H7 (cell line): ENCODE data around the gene SYCP2L. TPM values are rescaled to one million over a fixed set of nuclear protein-coding genes. Genes with fewer than 3 reads are reported as not detected.
"Not testable (repeated sequence)": the region's sequence is repeated elsewhere in the genome, so short reads cannot be mapped to it uniquely, and the experiment has no call there.

Experiments
- DNase-seq: peaks from one replicate; pipeline ENCODE4 v3.0.0; 2012
- H3K27me3 ChIP-seq: 2 replicates; pipeline ENCODE4 v1.6.0; 2011; ENCODE audit warnings: mild to moderate bottlenecking, low read length; ENCODE audit not compliant: control insufficient read depth, insufficient read depth
- H3K36me3 ChIP-seq: replicated peaks from 2 replicates; pipeline ENCODE4 v1.5.1; 2011; ENCODE audit warnings: low read length; ENCODE audit not compliant: control insufficient read depth, insufficient read depth
- H3K4me3 ChIP-seq: 2 replicates; pipeline ENCODE4 v1.5.1; 2011; ENCODE audit warnings: low read depth, mild to moderate bottlenecking, control low read depth, low read length, moderate library complexity; ENCODE audit not compliant: insufficient read depth
- total RNA-seq: library from RNA; depleted of rRNA; stranded (reverse); fragments of >200 nt; shearing (Covaris generic); gene quantifications from 2 replicates; pipeline ENCODE4 v1.2.3, GENCODE V29; 2014

SYCP2L gene
- total RNA-seq, 1 experiment from 2014 or later: 0.38 TPM

GRCh38 chr6:10989587-10989986 is 102.7 kb downstream of the SYCP2L start:
- H3K27me3 ChIP-seq: no peaks in the 10 kb centered on the region
- no peaks in the 10 kb centered on the region for H3K36me3 ChIP-seq
- no peak overlapping the region for H3K4me3 ChIP-seq
- DNase-seq: no peak

DNA sequence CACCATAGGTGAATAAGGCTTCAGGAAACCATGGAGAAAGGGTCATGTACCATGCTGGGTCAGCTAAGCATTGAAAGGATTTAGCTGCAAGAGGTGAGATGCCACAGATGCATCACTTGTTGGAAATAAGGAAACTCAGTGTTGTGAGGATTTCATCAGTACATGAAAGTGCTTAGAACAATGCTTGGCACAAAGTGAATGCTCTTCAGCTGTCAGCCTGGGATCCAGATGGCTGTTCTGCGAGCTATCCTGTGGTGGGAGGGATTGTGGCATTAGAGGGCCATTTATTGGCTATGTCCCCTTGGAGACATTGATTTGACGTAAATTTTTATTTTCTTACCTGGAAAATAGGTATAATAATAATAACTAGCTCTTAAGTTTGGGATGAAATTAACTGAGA is 104.3 kb downstream of the SYCP2L start:
- Histone ChIP-seq H3K36me3 (no peaks in the 10 kb centered on the region), H3K27me3 (no peaks in the 10 kb centered on the region), H3K4me3 (no peak overlapping the region)
- DNase-seq: no peak

GRCh38 chr6:10993896-10994295 is 107.0 kb downstream of the SYCP2L start:
- Histone ChIP-seq H3K27me3 (no peaks in the 10 kb centered on the region), H3K4me3 (no peak overlapping the region), H3K36me3 (no peaks in the 10 kb centered on the region)
- no peak for DNase-seq

DNA sequence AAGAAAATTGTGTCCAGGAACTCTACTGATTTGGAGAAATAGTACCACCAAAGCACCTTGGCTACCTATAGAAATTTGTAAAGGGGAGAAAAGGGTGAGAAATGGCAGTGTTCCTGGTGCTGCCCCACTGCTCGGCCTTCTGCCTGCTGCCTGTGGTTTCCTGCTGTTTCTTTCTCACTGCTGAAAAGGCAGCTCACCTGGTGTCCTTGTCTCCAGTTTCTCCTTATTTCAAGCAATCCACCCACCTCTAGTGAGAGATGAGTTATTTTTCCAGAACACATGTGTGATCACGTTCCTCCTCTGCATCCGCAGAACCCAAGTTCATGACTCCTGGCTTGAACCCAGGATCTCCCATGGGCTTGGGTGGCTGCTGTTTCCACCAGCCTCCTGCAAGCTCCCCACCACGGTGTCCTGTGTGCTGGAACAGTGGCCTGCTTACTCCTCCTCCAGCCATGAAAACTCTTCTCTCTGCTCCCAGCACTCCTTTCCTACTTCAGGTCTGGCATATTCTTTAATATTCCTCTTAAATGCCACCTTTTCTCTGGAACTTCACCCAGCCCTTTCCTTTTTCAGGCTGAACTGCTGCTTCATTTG is 108.4 kb downstream of the SYCP2L start:
- DNase-seq: peak; percentile 31
- Histone ChIP-seq H3K36me3 (no peaks in the 10 kb centered on the region), H3K27me3 (no peaks in the 10 kb centered on the region), H3K4me3 (no peak overlapping the region)

- H3K27me3 ChIP-seq: no peaks in the 10 kb centered on the region
- H3K4me3 ChIP-seq: no peak overlapping the region
- no peaks in the 10 kb centered on the region for H3K36me3 ChIP-seq
- DNase-seq: no peak
These were observed 113.1 kb downstream of the SYCP2L start for GRCh38 chr6:10999994-11000393.

DNA sequence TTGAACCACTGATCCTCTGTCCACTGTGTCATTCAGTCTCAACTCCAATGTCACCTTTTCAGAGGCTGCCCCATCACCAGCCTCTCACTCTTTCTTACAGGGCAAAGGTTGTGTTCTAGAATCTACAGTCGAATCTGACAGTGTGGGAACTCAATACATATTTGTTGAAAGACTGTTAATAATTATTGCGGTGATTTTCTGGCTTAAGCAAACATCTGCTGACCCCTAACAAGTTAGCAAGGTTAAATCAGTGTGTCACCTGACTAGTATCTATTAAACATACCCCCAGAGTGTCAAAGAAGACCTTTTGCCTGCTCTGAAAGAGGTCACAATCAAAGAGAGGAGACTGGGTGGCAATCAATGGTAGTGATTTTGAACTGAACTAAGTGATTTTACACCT is 115.3 kb downstream of the SYCP2L start:
- Histone ChIP-seq H3K4me3 (no peak overlapping the region), H3K27me3 (no peaks in the 10 kb centered on the region), H3K36me3 (no peaks in the 10 kb centered on the region)
- DNase-seq: no peak

- DNase-seq, H3K36me3 ChIP-seq, H3K4me3 ChIP-seq, H3K27me3 ChIP-seq: not testable (repeated sequence)
These were observed 116.4 kb downstream of the SYCP2L start for GRCh38 chr6:11003297-11003696.

GRCh38 chr6:11006061-11006460 is 119.2 kb downstream of the SYCP2L start:
- no peaks in the 10 kb centered on the region for H3K36me3 ChIP-seq
- H3K27me3 ChIP-seq: no peaks in the 10 kb centered on the region
- DNase-seq: no peak
- H3K4me3 ChIP-seq: no peak overlapping the region

- Histone ChIP-seq H3K27me3 (no peaks in the 10 kb centered on the region), H3K36me3 (no peaks in the 10 kb centered on the region), H3K4me3 (no peak overlapping the region)
- DNase-seq: no peak
These were observed 121.1 kb downstream of the SYCP2L start for GRCh38 chr6:11007715-11008608.

DNA sequence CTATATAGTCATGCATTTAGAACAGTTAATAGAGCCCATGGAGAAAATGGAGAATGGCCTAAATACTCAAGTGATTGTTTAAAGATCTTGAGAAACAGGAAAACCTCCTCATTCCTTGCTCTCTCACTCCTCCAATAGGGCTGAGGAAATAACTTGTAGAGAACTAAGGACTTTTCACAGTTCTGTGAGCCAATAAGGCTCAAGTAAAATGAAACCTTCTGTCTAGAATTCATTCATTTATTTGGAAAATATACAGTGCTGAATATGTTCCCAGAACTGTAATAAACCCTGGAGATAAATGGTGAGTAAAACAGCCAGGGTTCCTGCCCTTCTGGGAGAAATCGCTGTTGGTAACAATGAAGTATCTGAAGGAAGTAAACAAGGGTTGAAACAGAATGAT is 122.0 kb downstream of the SYCP2L start:
- Histone ChIP-seq H3K36me3 (no peaks in the 10 kb centered on the region), H3K27me3 (no peaks in the 10 kb centered on the region), H3K4me3 (no peak overlapping the region)
- no peak for DNase-seq

DNA sequence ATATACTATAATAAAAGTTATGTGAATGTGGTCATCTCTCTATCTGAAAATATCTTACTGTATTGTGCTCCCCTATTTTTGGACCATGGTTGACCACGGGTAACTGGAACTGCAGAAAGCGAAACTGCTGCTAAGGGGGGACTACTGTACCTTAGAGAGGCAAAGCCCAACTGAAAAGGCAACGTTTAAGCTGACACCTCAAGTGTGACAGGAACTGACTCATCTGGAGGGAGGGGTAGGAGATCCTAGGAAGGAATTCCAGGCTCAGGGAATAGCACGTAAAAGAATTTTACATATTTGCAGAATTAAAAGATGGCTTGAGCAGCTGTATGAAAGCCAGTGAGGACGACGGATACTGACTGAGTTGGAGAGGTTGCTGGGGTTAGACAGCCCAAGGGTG is 122.5 kb downstream of the SYCP2L start:
- no peaks in the 10 kb centered on the region for H3K27me3 ChIP-seq
- no peak for DNase-seq
- no peak overlapping the region for H3K4me3 ChIP-seq
- no peaks in the 10 kb centered on the region for H3K36me3 ChIP-seq

- no peaks in the 10 kb centered on the region for H3K27me3 ChIP-seq
These were observed 125.0 kb downstream of the SYCP2L start for GRCh38 chr6:11011787-11012234.

DNA sequence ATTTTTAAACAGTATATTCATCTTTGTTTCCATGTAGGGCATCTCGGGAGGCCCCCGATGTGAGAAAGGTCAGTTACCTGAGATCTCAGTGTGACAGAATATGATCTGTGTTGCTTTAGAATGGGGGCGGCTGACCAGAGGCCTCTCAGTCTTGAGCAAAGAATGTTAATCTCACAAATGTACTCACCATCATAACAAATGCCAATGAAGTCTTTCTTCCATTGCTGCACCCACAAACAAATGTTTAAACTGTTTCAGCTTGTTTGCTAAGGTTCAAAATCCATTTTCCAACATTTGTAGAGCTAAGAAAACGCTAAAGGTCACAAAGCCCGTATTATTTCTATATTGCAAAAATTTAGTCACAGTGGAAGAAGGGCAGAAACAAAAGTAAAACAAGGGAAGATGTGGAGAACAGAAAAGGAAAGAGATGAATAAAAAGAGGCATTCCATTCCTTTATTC is 125.5 kb downstream of the SYCP2L start:
- Histone ChIP-seq H3K27me3 (no peaks in the 10 kb centered on the region), H3K4me3 (no peak overlapping the region)
- DNase-seq: no peak

More at GRCh38 chr6:11011787-11012234, 125.0 kb downstream of the SYCP2L start:
- H3K36me3 ChIP-seq: no peaks in the 10 kb centered on the region
- DNase-seq: peak; percentile 35
- no peak overlapping the region for H3K4me3 ChIP-seq

GRCh38 chr6:11012976-11013720 is 126.3 kb downstream of the SYCP2L start:
- DNase-seq: no peak
- H3K4me3 ChIP-seq: no peak overlapping the region
- no peaks in the 10 kb centered on the region for H3K27me3 ChIP-seq
- H3K36me3 ChIP-seq: no peaks in the 10 kb centered on the region

More for the DNA sequence above, 125.5 kb downstream of the SYCP2L start:
- no peaks in the 10 kb centered on the region for H3K36me3 ChIP-seq

DNA sequence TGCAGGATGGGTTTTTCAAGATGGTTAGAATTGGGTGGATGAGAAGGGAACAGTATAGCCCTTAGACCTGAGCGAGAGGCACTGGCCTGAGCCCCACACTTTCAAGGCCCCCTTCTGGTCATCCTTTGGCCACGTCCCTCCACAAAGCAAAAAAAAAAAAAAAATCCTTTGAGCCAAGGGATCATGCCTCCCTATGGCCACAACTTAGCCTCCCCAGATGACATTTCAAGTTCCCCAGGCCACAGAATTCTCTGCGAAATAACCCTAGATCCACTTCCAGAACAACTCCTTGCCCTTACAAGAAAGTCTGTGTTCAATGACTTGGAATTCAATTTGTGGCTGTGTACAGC is 126.8 kb downstream of the SYCP2L start:
- H3K4me3 ChIP-seq: no peak overlapping the region
- H3K27me3 ChIP-seq: no peaks in the 10 kb centered on the region
- no peak for DNase-seq
- no peaks in the 10 kb centered on the region for H3K36me3 ChIP-seq
